HEK293 (cell line): ENCODE measurements around the gene SERGEF.

ENCODE experiments used
- CTCF ChIA-PET: fragments of 350-600 bp; formaldehyde crosslinking; extraction: SDS; loops from one replicate; lab custom pipeline; 2021; ENCODE audit warnings: antibody characterized with exemption; lab: Yijun Ruan, JAX
- POLR2A ChIA-PET: fragments of 300-600 bp; formaldehyde crosslinking; extraction: SDS; loops from one replicate; lab custom pipeline; 2020; ENCODE audit warnings: antibody characterized with exemption, inconsistent platforms; lab: Yijun Ruan, JAX
- H3K27ac ChIP-seq: fragments of 200-500 bp; sonication (Bioruptor generic); 2 replicates; pipeline ENCODE4 v1.5.1; 2014; ENCODE audit warnings: low read depth, low read length, control low read depth, inconsistent platforms; ENCODE audit errors: extremely low read depth
- H3K36me3 ChIP-seq, 2 experiments: fragments of 200-500 bp in 1 of 2; sonication (Bioruptor generic) in 1 of 2; 1 replicate in 1 of 2; 2 replicates in 1 of 2; pipeline ENCODE4 v1.5.1; 2014 to 2017; ENCODE audit warnings: inconsistent platforms in 2 of 2, low read length in 2 of 2; ENCODE audit not compliant: control insufficient read depth in 2 of 2, insufficient read depth in 1 of 2
- H3K4me1 ChIP-seq: fragments of 200-500 bp; sonication (Bioruptor generic); 2 replicates; pipeline ENCODE4 v1.5.1; 2014; ENCODE audit warnings: mild to moderate bottlenecking, low read length, inconsistent platforms; ENCODE audit not compliant: control insufficient read depth, insufficient read depth
- H3K4me3 ChIP-seq: 2 replicates; pipeline ENCODE4 v1.5.1; 2011; ENCODE audit warnings: low read depth, mild to moderate bottlenecking, control low read depth, low read length, moderate library complexity
- H3K9me3 ChIP-seq: fragments of 200-500 bp; sonication (Bioruptor generic); 2 replicates; pipeline ENCODE4 v1.5.1; 2014; ENCODE audit warnings: low read depth, low read length, inconsistent platforms; ENCODE audit not compliant: control insufficient read depth, insufficient read depth
- FEZF1 ChIP-seq: fragments of 450-650 bp; formaldehyde crosslinking; IDR thresholded peaks from 2 replicates; pipeline ENCODE4 v1.5.1; 2016; ENCODE audit warnings: missing biosample characterization, missing genetic modification characterization
- GLI2 ChIP-seq: fragments of 450-650 bp; formaldehyde crosslinking; IDR thresholded peaks from 2 replicates; pipeline ENCODE4; 2017; ENCODE audit warnings: missing biosample characterization, missing genetic modification characterization, low read depth, borderline replicate concordance
- HOXD13 ChIP-seq: sonication (generic); formaldehyde crosslinking; IDR thresholded peaks from 2 replicates; pipeline ENCODE4 v1.8.0; 2022; ENCODE audit warnings: missing genetic modification reagents, borderline replicate concordance
- KLF10 ChIP-seq: fragments of 450-650 bp; IDR thresholded peaks from 2 replicates; pipeline ENCODE4 v1.5.1; 2018; ENCODE audit warnings: missing biosample characterization, mild to moderate bottlenecking, missing genetic modification characterization
- RBAK ChIP-seq: fragments of 450-650 bp; formaldehyde crosslinking; IDR thresholded peaks from 2 replicates; pipeline ENCODE4 v1.5.1; 2016; ENCODE audit warnings: missing biosample characterization, missing genetic modification characterization
- ZIC2 ChIP-seq: fragments of 450-650 bp; formaldehyde crosslinking; IDR thresholded peaks from 2 replicates; pipeline ENCODE4 v1.5.1; 2016; ENCODE audit warnings: missing biosample characterization, missing genetic modification characterization
- ZNF140 ChIP-seq: fragments of 450-650 bp; formaldehyde crosslinking; IDR thresholded peaks from 2 replicates; pipeline ENCODE4 v1.5.1; 2016; ENCODE audit warnings: missing biosample characterization, missing genetic modification characterization
- ZNF169 ChIP-seq: fragments of 450-650 bp; formaldehyde crosslinking; IDR thresholded peaks from 2 replicates; pipeline ENCODE4 v1.5.1; 2016; ENCODE audit warnings: missing biosample characterization, missing genetic modification characterization
- ZNF2 ChIP-seq: fragments of 450-650 bp; formaldehyde crosslinking; IDR thresholded peaks from 2 replicates; pipeline ENCODE4 v1.5.1; 2016; ENCODE audit warnings: missing biosample characterization, missing genetic modification characterization
- ZNF214 ChIP-seq: fragments of 450-650 bp; formaldehyde crosslinking; IDR thresholded peaks from 2 replicates; pipeline ENCODE4 v1.5.1; 2017; ENCODE audit warnings: missing biosample characterization, mild to moderate bottlenecking, missing genetic modification characterization, borderline replicate concordance
- ZNF24 ChIP-seq: fragments of 450-650 bp; formaldehyde crosslinking; IDR thresholded peaks from 2 replicates; pipeline ENCODE4 v1.5.1; 2016; ENCODE audit warnings: missing biosample characterization, missing genetic modification characterization
- ZNF366 ChIP-seq: fragments of 450-650 bp; formaldehyde crosslinking; conservative IDR thresholded peaks from 2 replicates; pipeline ENCODE4 v1.5.1; 2016; ENCODE audit warnings: missing biosample characterization, missing genetic modification characterization
- ZNF391 ChIP-seq: fragments of 450-650 bp; formaldehyde crosslinking; IDR thresholded peaks from 2 replicates; pipeline ENCODE4 v1.5.1; 2016; ENCODE audit warnings: low read depth, missing biosample characterization, missing genetic modification characterization, borderline replicate concordance
- ZNF416 ChIP-seq: fragments of 450-650 bp; formaldehyde crosslinking; IDR thresholded peaks from 2 replicates; pipeline ENCODE4 v1.5.1; 2016; ENCODE audit warnings: missing biosample characterization, missing genetic modification characterization
- ZNF548 ChIP-seq: fragments of 450-650 bp; formaldehyde crosslinking; IDR thresholded peaks from 2 replicates; pipeline ENCODE4 v1.5.1; 2016; ENCODE audit warnings: missing biosample characterization, missing genetic modification characterization
- ZNF555 ChIP-seq: fragments of 450-650 bp; formaldehyde crosslinking; conservative IDR thresholded peaks from 2 replicates; pipeline ENCODE4 v1.5.1; 2017; ENCODE audit warnings: missing biosample characterization, mild to moderate bottlenecking, missing genetic modification characterization, inconsistent platforms
- ZNF660 ChIP-seq: fragments of 450-650 bp; IDR thresholded peaks from 2 replicates; pipeline ENCODE4 v1.5.1; 2018; ENCODE audit warnings: missing biosample characterization, mild to moderate bottlenecking, missing genetic modification characterization
- ZSCAN16 ChIP-seq: fragments of 450-650 bp; formaldehyde crosslinking; IDR thresholded peaks from 2 replicates; pipeline ENCODE4 v1.5.1; 2016; ENCODE audit warnings: missing biosample characterization, missing genetic modification characterization
- TF ChIP-seq, protein P1 (sequence below): fragments of 450-650 bp; formaldehyde crosslinking; optimal IDR thresholded peaks from 2 replicates; pipeline ENCODE3; 2016; ENCODE audit warnings: missing biosample characterization, mild to moderate bottlenecking, missing genetic modification characterization
- TF ChIP-seq, protein P2 (sequence below): fragments of 450-650 bp; formaldehyde crosslinking; IDR thresholded peaks from 2 replicates; pipeline ENCODE4 v1.5.1; 2016; ENCODE audit warnings: missing biosample characterization, missing genetic modification characterization
- TF ChIP-seq, protein P3 (sequence below): fragments of 450-650 bp; IDR thresholded peaks from 2 replicates; pipeline ENCODE4 v1.5.1; 2018; ENCODE audit warnings: missing biosample characterization, missing genetic modification characterization

SERGEF gene

DNA sequence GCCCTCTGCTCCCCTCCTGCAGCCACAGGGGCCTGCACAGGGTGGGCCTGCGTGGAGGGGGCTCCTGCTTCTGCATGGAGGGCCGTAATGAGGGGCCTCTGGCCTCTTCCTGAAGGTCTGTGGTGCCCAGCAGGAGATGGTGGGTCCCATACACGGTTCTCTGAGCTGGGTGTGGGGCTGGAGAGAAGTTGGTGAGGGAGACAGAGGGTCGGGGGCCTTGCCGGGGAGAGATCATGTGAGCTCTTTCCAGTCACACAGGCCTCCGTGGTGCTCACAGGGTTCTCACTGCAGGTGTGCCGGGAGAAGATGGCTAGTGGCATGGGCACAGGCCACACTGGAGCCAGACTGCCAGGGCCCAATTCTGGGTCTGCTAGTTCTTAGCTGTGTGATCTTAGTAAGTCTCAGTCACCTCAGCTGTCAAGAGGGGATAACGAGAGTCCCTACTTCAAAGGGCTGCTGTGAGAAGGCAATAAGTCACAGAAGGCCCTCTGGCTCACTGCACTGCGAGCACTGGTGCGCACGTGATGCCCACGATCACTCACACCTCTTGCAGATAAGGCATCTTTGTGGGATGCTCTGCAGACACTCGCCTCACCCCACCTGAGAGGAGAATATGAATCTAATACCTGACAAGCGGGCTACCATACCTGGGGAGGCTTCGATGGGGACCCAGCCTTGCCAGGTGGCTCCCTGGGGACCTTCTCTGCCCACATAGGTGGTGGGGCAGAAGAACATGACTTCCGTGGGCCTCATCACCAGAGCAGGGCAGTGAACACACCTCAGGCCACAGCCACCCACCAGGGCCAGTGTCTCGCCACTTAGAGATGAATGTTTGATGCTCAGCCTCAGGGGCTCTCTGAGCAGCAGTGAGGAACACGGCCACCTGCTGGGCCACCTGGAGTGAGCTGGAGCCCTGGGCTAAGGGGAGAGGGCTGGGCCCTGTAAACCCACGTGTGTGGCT is 263.8 kb downstream of the SERGEF start:
- no peak overlapping the region for H3K4me3 ChIP-seq
- H3K36me3 ChIP-seq = no peaks in the 10 kb centered on the region
- no peak overlapping the region for H3K27ac ChIP-seq
- CTCF ChIA-PET = interaction anchor here (4.6 kb wide), 1 partner anchor 18 kb away, joined by 28 read pairs; no protein-coding TSS in a partner anchor
- POLR2A ChIA-PET = no interaction called here
- H3K4me1 ChIP-seq = no peaks in the 10 kb centered on the region
- no peaks in the 10 kb centered on the region for H3K9me3 ChIP-seq
- TF ChIP-seq ZNF214 (tag by site-specific recombination) (no peak), ZIC2 (tag by site-specific recombination) (peak; percentile 58)

DNA sequence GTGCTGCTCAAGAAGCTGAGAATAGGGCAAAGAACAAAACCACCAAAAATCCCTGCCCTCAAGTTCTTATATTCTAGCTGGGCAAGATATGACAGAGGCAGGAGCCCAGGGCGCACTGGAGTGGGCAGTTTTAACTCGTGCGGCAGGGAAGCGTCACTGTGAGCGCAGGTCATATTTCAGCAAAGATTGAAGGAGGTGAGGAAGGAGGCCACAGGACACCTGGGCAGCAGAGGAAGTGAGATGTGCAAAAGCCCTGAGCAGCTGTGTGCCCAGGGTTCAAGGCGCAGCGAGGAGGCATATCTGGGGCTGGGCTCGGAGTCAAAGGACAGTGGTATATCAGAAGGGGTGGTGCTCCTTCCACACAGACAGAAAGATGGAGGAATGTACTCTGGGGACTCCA is 264.8 kb downstream of the SERGEF start:
- TF ChIP-seq, protein P1, sequence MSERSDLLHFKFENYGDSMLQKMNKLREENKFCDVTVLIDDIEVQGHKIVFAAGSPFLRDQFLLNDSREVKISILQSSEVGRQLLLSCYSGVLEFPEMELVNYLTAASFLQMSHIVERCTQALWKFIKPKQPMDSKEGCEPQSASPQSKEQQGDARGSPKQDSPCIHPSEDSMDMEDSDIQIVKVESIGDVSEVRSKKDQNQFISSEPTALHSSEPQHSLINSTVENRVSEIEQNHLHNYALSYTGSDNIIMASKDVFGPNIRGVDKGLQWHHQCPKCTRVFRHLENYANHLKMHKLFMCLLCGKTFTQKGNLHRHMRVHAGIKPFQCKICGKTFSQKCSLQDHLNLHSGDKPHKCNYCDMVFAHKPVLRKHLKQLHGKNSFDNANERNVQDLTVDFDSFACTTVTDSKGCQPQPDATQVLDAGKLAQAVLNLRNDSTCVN (tag by site-specific recombination) = no peak
- TF ChIP-seq ZNF555 (tag by site-specific recombination) (no peak), ZNF140 (tag by site-specific recombination) (no peak), ZNF416 (tag by site-specific recombination) (no peak), ZNF366 (tag by site-specific recombination) (no peak), FEZF1 (tag by site-specific recombination) (no peak), ZNF169 (tag by site-specific recombination) (no peak), ZNF391 (tag by site-specific recombination) (no peak), ZNF2 (tag by site-specific recombination) (no peak), GLI2 (tag by site-specific recombination) (no peak), ZNF660 (no peak), ZNF24 (tag by site-specific recombination) (no peak), HOXD13 (CRISPR knock-in tag) (no peak), RBAK (tag by site-specific recombination) (no peak), KLF10 (tag by site-specific recombination) (no peak), ZSCAN16 (tag by site-specific recombination) (no peak), ZNF548 (tag by site-specific recombination) (no peak)
- TF ChIP-seq, protein P2, sequence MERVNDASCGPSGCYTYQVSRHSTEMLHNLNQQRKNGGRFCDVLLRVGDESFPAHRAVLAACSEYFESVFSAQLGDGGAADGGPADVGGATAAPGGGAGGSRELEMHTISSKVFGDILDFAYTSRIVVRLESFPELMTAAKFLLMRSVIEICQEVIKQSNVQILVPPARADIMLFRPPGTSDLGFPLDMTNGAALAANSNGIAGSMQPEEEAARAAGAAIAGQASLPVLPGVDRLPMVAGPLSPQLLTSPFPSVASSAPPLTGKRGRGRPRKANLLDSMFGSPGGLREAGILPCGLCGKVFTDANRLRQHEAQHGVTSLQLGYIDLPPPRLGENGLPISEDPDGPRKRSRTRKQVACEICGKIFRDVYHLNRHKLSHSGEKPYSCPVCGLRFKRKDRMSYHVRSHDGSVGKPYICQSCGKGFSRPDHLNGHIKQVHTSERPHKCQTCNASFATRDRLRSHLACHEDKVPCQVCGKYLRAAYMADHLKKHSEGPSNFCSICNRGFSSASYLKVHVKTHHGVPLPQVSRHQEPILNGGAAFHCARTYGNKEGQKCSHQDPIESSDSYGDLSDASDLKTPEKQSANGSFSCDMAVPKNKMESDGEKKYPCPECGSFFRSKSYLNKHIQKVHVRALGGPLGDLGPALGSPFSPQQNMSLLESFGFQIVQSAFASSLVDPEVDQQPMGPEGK (tag by site-specific recombination) = no peak
- TF ChIP-seq, protein P3, sequence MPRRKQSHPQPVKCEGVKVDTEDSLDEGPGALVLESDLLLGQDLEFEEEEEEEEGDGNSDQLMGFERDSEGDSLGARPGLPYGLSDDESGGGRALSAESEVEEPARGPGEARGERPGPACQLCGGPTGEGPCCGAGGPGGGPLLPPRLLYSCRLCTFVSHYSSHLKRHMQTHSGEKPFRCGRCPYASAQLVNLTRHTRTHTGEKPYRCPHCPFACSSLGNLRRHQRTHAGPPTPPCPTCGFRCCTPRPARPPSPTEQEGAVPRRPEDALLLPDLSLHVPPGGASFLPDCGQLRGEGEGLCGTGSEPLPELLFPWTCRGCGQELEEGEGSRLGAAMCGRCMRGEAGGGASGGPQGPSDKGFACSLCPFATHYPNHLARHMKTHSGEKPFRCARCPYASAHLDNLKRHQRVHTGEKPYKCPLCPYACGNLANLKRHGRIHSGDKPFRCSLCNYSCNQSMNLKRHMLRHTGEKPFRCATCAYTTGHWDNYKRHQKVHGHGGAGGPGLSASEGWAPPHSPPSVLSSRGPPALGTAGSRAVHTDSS (tag by site-specific recombination) = no peak
- no peak overlapping the region for H3K4me3 ChIP-seq
- no peaks in the 10 kb centered on the region for H3K9me3 ChIP-seq
- H3K4me1 ChIP-seq = no peaks in the 10 kb centered on the region
- no peak overlapping the region for H3K27ac ChIP-seq
- ChIA-PET CTCF (interaction anchor here (0.5 to 4.6 kb wide), 3 partner anchors 17 to 503 kb away, joined by 4 to 28 read pairs (median 19); no protein-coding TSS in a partner anchor), POLR2A (no interaction called here)
- no peaks in the 10 kb centered on the region for H3K36me3 ChIP-seq
